ENCODE results near the gene SELENON.

SELENON gene

GRCh38 chr1:25757151-25757845 is 42.7 kb upstream of the SELENON start:
- POLR2A ChIA-PET = no interaction called here
- CTCF ChIA-PET = no interaction called here
- DNase-seq (ENCODE audit: extremely low spot score) = no peak
- TF ChIP-seq, protein P1, sequence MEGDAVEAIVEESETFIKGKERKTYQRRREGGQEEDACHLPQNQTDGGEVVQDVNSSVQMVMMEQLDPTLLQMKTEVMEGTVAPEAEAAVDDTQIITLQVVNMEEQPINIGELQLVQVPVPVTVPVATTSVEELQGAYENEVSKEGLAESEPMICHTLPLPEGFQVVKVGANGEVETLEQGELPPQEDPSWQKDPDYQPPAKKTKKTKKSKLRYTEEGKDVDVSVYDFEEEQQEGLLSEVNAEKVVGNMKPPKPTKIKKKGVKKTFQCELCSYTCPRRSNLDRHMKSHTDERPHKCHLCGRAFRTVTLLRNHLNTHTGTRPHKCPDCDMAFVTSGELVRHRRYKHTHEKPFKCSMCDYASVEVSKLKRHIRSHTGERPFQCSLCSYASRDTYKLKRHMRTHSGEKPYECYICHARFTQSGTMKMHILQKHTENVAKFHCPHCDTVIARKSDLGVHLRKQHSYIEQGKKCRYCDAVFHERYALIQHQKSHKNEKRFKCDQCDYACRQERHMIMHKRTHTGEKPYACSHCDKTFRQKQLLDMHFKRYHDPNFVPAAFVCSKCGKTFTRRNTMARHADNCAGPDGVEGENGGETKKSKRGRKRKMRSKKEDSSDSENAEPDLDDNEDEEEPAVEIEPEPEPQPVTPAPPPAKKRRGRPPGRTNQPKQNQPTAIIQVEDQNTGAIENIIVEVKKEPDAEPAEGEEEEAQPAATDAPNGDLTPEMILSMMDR (IDR thresholded peaks at IDR 0.05; ENCODE audit: control extremely low read depth, extremely low read depth, low read depth, missing control alignments) = no peak

- no peak for DNase-seq (ENCODE audit: extremely low spot score)
Observed at GRCh38 chr1:25757846-25758185, 42.2 kb upstream of the SELENON start.

DNA sequence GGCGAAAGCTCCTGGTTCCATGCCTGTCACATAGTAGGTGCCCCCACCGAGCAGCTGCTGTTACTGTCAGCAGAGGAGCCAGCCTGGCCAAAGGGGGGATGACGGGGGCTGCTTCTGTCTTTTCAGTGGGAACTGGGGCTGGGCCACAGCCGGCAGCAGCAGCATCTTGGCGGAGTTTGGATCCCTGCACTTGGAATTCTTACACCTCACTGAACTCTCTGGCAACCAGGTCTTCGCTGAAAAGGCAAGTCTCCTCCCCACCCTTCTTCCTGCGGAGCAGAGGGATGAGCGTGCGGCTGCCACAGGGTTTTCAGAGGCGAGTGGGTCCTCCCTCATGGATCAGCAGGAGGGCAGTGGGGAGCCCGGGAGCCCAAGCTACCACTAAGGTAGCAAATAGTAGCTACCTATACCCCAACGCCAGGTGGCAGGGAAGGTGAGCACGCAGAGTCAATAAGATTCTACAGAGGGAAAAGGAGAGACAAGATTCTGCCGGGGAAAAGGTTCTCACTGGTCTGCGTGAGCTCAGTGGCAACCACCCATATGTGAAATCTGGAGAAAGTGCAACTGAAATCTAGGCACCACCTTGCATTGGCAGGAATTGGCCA is 41.4 kb upstream of the SELENON start:
- no peak for DNase-seq (ENCODE audit: extremely low spot score)
- ChIA-PET POLR2A (no interaction called here), CTCF (interaction anchor here (1.0 to 1.4 kb wide), 3 partner anchors 52 to 116 kb away, joined by 3 to 4 read pairs (median 4); no protein-coding TSS in a partner anchor)
- TF ChIP-seq, protein P1 (IDR thresholded peaks at IDR 0.05; ENCODE audit: control extremely low read depth, extremely low read depth, low read depth, missing control alignments) = no peak

More at GRCh38 chr1:25757846-25758185, 42.2 kb upstream of the SELENON start:
- ChIA-PET POLR2A (no interaction called here), CTCF (no interaction called here)
- TF ChIP-seq, protein P1 (IDR thresholded peaks at IDR 0.05; ENCODE audit: control extremely low read depth, extremely low read depth, low read depth, missing control alignments) = no peak

DNA sequence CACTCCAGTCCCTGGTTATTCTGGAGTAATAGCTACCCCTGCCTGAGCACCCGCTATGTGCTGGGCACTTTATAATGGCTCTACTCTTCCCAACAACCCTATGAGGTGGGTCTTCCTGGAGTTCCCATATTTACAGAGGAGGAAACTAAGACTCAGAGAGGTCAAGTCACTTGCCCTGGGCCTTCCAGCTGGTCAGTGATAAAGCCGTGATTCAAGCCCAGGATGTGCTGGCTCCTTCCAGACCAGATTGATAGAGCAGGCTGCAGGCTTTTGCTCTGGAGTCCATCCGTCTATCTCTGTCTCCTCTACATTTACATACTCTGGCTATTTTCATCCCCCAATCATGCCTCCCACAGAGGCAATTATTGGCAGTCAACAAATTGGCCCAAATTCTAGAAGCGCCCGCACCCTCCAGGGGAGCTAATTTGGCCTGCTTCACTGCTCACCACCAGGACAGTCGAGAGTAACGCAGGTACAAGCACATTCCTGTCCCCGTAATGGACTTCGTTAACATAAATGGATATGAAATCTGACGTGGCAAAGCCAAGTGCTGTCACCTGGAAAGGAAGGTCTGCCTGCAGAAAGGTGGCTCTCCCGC is 39.8 kb upstream of the SELENON start:
- no peak for DNase-seq (ENCODE audit: extremely low spot score)
- TF ChIP-seq, protein P1 (IDR thresholded peaks at IDR 0.05; ENCODE audit: control extremely low read depth, extremely low read depth, low read depth, missing control alignments) = no peak
- ChIA-PET CTCF (interaction anchor here (1.2 to 1.4 kb wide), 2 partner anchors 51 to 63 kb away, joined by 3 to 4 read pairs; no protein-coding TSS in a partner anchor), POLR2A (no interaction called here)

- POLR2A ChIA-PET = no interaction called here
- CTCF ChIA-PET = no interaction called here
- DNase-seq (ENCODE audit: extremely low spot score) = no peak
- TF ChIP-seq, protein P1 (IDR thresholded peaks at IDR 0.05; ENCODE audit: control extremely low read depth, extremely low read depth, low read depth, missing control alignments) = no peak
Observed at GRCh38 chr1:25760871-25761270, 39.1 kb upstream of the SELENON start.

DNA sequence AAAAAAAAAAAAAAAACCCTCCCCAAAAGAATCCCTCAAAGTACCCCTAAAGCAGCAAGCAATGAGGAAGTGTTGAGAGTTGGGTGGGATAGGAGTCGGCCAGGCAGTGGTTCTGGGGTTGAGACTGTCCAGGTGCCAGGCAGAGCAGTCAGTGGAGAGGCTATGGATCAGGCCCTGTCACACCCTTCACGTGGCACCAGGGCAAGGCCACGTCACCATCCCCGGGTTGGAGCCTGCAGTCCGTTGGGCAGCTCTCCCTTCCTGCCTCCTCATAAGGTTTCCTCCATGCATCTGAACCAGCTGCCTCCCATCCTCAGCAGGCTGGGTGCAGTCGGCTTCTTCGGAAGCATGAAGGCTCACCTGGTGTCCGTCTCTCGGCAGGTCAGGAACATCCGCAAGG is 36.5 kb upstream of the SELENON start:
- POLR2A ChIA-PET = no interaction called here
- no peak for DNase-seq (ENCODE audit: extremely low spot score)
- CTCF ChIA-PET = no interaction called here
- TF ChIP-seq, protein P1 (IDR thresholded peaks at IDR 0.05; ENCODE audit: control extremely low read depth, extremely low read depth, low read depth, missing control alignments) = no peak

All from GM10248 (cell line).